Right lung (tissue), 5 donors: Measurements from ENCODE around the gene BRD4. TPM values are rescaled to one million over a fixed set of nuclear protein-coding genes. Genes with fewer than 3 reads are reported as not detected.

Experiments used
- DNase-seq, 2 donors: peaks; one replicate each; pipeline ENCODE4 v3.0.0-alpha.2; 2013
- polyA plus RNA-seq, 5 donors: library from polyadenylated mRNA; unstranded; fragments of 120-200 nt; gene quantifications; one replicate each; pipeline versions ENCODE4 v1.2.1 to v1.2.3, GENCODE V29; 2013; ENCODE audit warnings: inconsistent platforms in 1 of 5, low replicate concordance in 1 of 5; ENCODE audit not compliant: insufficient read length in 5 of 5, insufficient read depth in 1 of 5

BRD4 gene
- polyA plus RNA-seq, 5 donors, result 39.1 to 58.0 (median 45.6) TPM

DNA sequence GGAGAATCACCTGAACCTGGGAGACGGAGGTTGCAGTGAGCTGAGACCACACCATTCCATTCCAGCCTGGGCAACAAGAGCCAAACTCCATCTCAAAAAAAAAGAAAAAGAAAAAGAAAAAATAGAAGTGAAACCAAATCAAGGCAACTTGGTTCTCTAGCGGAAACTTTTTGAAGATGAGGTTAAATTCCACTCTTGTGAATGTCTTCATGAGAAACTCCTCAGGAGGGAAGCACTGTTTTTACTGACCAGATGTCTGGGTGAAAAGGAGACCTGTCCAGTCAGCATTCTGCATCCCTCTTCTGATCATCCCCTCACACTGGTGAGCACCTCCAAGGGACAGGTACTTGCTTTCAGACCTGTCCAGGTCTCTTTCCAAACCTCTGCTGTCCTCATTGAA is 15.8 kb downstream of the BRD4 start:
- DNase-seq, result no peak

- no peak for DNase-seq
These were observed 17.2 kb downstream of the BRD4 start for GRCh38 chr19:15315101-15315500.

- DNase-seq, result no peak
These were observed 18.6 kb downstream of the BRD4 start for GRCh38 chr19:15313649-15314279.

GRCh38 chr19:15307169-15307568 is 25.2 kb downstream of the BRD4 start:
- no peak for DNase-seq

DNA sequence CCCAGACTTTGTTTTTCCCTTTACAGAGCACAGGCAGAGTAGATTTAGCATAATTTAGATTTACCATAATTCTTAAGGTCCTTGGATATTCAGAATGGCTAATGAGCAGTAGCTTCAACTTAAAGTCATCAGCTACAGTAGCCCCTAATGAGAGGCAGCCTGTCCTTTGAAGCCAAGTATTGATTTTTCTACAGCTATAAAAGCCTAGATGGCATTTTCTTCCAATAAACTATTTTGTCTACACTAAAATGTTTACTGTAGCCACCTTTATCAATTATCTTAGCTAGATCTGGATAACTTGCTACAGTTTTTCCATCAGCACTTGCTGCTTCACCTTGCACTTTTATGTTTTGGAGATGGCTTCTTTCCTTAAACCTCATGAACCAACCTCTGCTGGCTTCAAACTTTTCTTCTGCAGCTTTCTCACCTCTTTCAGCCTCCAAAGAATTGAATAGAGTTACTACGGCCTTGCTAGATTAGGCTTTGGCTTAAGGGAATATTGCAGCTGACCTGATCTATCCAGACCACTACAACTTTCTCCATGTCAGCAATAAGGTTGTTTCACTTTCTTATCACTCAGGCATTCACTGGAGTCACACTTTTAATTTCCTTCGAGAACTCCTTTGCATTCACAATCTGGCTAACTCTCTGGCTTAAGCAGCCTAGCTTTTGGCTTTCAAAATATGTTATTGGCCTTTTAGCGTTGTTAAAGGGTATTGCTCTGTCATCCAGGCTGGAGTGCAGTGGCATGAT is 26.6 kb downstream of the BRD4 start:
- no peak for DNase-seq

GRCh38 chr19:15304140-15304705 is 28.1 kb downstream of the BRD4 start:
- no peak for DNase-seq

GRCh38 chr19:15303105-15303780 is 29.1 kb downstream of the BRD4 start:
- DNase-seq, result no peak

DNA sequence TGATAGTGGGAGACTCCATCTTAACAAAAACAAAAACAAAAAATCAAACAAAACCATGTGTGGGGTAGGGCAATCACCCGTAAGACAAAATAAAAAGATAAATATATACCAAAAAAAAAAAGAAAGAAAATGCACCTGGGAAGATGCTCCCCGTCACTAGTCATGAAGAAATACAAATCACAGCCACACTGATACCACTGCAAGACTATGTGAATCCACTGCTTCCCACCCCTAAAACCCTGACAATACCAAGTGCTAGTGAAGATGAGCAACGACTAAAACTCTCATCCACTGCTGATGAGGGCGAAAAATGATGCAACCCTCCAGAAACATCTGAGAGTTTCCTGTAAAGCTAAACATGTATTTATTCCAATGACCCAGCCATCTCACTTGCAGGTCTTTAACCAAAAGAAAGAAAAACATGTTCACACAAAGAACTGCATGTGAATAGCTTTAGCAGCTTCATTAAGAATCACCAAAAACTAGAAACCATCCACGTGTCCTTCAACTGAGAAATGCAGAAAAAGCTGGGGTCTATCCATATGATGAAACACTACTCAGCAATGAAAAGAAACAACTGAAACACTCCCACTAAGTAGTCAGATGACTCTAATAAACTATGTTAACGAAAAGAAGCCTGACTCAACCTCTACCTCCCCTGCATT is 31.7 kb downstream of the BRD4 start:
- DNase-seq, result no peak

DNA sequence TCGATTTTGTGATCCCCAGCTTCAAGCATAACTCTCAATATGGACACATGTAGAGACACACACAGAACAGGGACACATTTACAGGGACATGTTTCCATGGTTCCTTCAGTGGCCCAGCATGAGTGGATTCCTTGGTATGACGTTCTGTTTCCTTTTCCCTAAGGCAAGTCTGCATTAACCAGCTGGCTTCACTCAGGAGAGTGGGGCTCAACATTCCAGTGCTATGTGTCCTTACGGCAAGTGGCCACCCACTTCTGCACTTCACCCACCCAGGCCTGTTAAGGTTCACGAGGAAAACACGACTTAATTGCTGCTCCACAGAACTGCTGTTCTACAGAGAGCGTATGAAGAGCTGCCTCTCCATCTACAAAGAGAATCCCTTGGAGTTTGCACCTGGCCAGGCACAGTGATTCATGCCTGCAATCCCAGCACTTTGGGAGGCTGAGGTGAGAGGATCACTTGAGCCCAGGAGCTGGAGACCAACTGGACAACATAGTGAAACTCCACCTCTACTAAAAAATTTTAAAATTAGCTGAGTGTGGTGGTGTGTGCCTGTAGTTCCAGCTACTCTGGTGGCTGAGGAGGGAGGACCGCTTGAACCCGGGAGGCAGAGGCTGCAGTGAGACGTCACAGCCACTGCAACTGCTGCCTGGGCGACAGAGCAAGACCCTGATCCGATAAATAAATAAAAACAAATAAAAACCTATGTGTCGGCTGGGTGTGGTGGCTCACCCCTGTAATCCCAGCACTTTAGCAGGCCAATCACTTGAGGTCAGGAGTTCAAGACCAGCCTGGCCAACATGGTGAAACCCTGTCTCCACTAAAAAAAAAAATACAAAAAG is 32.5 kb downstream of the BRD4 start:
- no peak for DNase-seq

GRCh38 chr19:15298847-15299567 is 33.3 kb downstream of the BRD4 start:
- no peak for DNase-seq

- no peak for DNase-seq
These were observed 34.7 kb downstream of the BRD4 start for GRCh38 chr19:15297416-15298224.

DNA sequence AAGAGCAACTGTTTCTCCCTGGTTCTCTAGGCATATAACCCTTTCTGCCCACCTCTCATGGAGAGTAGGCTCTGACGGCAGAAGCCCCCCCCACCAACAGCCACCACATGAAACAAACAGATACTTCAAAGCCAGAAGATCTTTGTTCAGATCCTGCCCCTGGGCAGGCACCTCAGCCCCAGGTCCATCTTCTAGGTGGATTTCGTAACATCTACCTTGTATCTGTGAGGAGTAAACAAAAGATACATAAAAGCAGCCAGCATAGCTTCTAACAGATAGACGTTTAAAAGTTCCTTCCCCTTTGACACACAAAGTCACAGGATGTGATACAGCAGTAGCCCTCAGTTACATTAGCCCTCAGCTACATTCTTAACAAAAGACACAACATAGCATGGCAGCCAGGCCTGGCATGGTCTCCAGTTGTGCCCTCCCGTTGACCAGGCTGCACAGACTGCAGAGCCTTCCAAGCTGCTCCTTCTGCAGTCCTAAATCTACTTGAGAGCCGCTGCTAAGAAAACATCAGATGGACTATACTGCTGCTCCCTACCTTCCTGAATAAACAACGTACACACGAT is 35.4 kb downstream of the BRD4 start:
- DNase-seq, result no peak

GRCh38 chr19:15296353-15296752 is 36.0 kb downstream of the BRD4 start:
- DNase-seq, result no peak

GRCh38 chr19:15294561-15294990 is 37.8 kb downstream of the BRD4 start:
- DNase-seq, result no peak

DNA sequence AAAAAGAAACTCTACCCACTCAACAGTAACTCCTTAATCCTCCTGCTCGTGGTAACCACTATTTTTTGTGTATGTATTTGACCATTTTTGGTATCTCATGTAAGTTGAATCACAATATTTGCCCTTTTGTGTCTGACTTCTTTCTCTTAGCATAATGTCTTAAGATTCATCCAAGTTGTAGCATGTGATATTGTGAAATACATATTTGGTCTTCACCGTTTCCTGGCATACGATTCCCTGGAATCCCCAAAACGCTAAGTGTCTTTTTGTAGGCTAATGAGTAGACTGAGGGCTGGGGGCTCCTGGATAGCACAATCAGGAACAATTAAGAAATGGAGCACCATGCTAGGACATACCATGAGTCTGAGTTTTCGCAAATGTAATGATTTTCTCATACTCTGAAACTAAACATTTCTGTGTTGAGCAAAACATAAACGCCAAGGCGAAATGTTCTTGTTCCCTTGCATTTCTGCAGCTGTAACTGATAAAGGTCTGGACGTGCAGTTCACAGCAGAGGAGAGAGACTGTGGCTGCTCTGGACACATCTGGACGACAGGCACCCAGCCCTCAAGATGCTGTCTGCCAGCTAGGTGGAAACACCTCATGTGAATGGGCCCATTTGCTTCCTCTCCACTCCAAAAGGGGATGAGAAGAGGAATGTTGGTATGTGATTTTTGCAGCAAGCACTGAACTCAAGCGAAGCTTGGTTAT is 38.4 kb downstream of the BRD4 start:
- no peak for DNase-seq

DNA sequence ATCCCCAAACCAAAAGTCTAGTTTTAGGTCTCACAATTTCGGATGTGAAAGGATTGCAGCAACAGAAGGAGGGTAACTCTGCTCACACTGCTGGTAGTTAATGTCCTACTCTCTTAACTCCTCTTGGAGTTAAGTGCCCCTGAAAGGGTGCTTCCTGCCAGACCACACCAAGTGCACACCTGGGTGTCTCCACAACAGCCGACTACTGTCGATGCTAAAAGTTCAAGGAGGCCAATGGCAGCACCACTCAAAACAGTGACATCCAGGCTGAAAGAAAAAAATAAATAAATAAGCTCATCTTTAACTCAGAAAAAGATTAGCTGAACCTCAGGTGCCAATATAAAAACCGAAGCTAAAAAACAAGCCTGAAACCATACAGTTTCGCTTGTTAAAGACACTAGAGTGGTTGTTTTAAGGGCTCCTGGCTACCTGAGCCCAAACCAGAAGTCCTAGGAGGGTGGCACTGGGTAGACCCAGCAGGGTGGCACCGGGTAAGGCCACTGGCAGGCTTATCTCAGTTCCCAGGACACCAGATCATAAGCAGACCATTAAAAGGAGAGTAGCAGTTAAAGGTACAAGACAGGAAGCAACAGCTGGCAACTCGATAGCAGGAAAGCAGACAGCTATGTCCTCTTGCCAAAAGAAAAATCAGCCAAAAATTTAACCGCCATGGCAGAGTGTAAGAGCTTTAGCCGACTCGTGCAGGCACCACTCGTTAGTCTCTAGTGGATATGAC is 39.3 kb downstream of the BRD4 start:
- no peak for DNase-seq

- no peak for DNase-seq
These were observed 40.2 kb downstream of the BRD4 start for GRCh38 chr19:15292140-15292539.

GRCh38 chr19:15291548-15292021 is 40.8 kb downstream of the BRD4 start:
- DNase-seq, result no peak
